IPS-18c (cell line): ENCODE measurements around the gene PIK3R3.

Source experiments
- H3K4me3 ChIP-seq: 2 replicates; pipeline ENCODE4 v1.7.0; 2013; ENCODE audit warnings: low read depth, mild to moderate bottlenecking, low read length, moderate library complexity; ENCODE audit not compliant: insufficient read depth
- H3K9me3 ChIP-seq: one replicate; pipeline ENCODE4 v1.6.1; 2013; ENCODE audit warnings: mild to moderate bottlenecking, low read length, moderate library complexity; ENCODE audit not compliant: control insufficient read depth, insufficient read depth

Gene PIK3R3

GRCh38 chr1:46086576-46086975 is 45.9 kb downstream of the PIK3R3 start:
- Histone ChIP-seq H3K9me3 (no peaks in the 10 kb centered on the region), H3K4me3 (no peak overlapping the region)

- Histone ChIP-seq H3K9me3 (no peaks in the 10 kb centered on the region), H3K4me3 (no peak overlapping the region)
Measured at GRCh38 chr1:46084553-46085451, 47.6 kb downstream of the PIK3R3 start.

GRCh38 chr1:46083579-46083978 is 48.9 kb downstream of the PIK3R3 start:
- H3K4me3 ChIP-seq: no peak overlapping the region
- no peaks in the 10 kb centered on the region for H3K9me3 ChIP-seq

- H3K4me3 ChIP-seq: no peak overlapping the region
- H3K9me3 ChIP-seq: no peaks in the 10 kb centered on the region
Measured at GRCh38 chr1:46081619-46082018, 50.8 kb downstream of the PIK3R3 start.

- no peaks in the 10 kb centered on the region for H3K9me3 ChIP-seq
- H3K4me3 ChIP-seq: no peak overlapping the region
Measured at GRCh38 chr1:46081206-46081605, 51.2 kb downstream of the PIK3R3 start.

GRCh38 chr1:46080257-46080656 is 52.2 kb downstream of the PIK3R3 start:
- H3K4me3 ChIP-seq: no peak overlapping the region
- H3K9me3 ChIP-seq: no peaks in the 10 kb centered on the region

GRCh38 chr1:46077644-46078043 is 54.8 kb downstream of the PIK3R3 start:
- H3K4me3 ChIP-seq: no peak overlapping the region

GRCh38 chr1:46076343-46076742 is 56.1 kb downstream of the PIK3R3 start:
- no peaks in the 10 kb centered on the region for H3K9me3 ChIP-seq
- H3K4me3 ChIP-seq: no peak overlapping the region

More at GRCh38 chr1:46077644-46078043, 54.8 kb downstream of the PIK3R3 start:
- H3K9me3 ChIP-seq: no peaks in the 10 kb centered on the region

GRCh38 chr1:46072975-46073374 is 59.5 kb downstream of the PIK3R3 start:
- no peak overlapping the region for H3K4me3 ChIP-seq
- no peaks in the 10 kb centered on the region for H3K9me3 ChIP-seq

- no peak overlapping the region for H3K4me3 ChIP-seq
- H3K9me3 ChIP-seq: no peaks in the 10 kb centered on the region
Measured at GRCh38 chr1:46070164-46070814, 62.1 kb downstream of the PIK3R3 start.

- Histone ChIP-seq H3K9me3 (no peaks in the 10 kb centered on the region), H3K4me3 (no peak overlapping the region)
Measured at GRCh38 chr1:46068525-46068924, 63.9 kb downstream of the PIK3R3 start.

GRCh38 chr1:46067652-46068051 is 64.8 kb downstream of the PIK3R3 start:
- no peaks in the 10 kb centered on the region for H3K9me3 ChIP-seq
- H3K4me3 ChIP-seq: no peak overlapping the region

GRCh38 chr1:46065405-46065804 is 67.0 kb downstream of the PIK3R3 start:
- no peak overlapping the region for H3K4me3 ChIP-seq
- H3K9me3 ChIP-seq: no peaks in the 10 kb centered on the region

GRCh38 chr1:46064708-46065107 is 67.7 kb downstream of the PIK3R3 start:
- no peaks in the 10 kb centered on the region for H3K9me3 ChIP-seq
- no peak overlapping the region for H3K4me3 ChIP-seq

- Histone ChIP-seq H3K4me3 (no peak overlapping the region), H3K9me3 (no peaks in the 10 kb centered on the region)
Measured at GRCh38 chr1:46062651-46063319, 69.6 kb downstream of the PIK3R3 start.

- peaks cover 2% of the 10 kb centered on the region for H3K9me3 ChIP-seq
Measured at GRCh38 chr1:46061146-46061545, 71.3 kb downstream of the PIK3R3 start.

GRCh38 chr1:46058936-46059335 is 73.5 kb downstream of the PIK3R3 start:
- no peak overlapping the region for H3K4me3 ChIP-seq
- H3K9me3 ChIP-seq: peaks cover 2% of the 10 kb centered on the region

More at GRCh38 chr1:46061146-46061545, 71.3 kb downstream of the PIK3R3 start:
- H3K4me3 ChIP-seq: no peak overlapping the region

- Histone ChIP-seq H3K4me3 (no peak overlapping the region), H3K9me3 (peaks cover 2% of the 10 kb centered on the region)
Measured at GRCh38 chr1:46057781-46058180, 74.6 kb downstream of the PIK3R3 start.
